Measurements from ENCODE around the gene MEF2A.

MEF2A gene

DNA sequence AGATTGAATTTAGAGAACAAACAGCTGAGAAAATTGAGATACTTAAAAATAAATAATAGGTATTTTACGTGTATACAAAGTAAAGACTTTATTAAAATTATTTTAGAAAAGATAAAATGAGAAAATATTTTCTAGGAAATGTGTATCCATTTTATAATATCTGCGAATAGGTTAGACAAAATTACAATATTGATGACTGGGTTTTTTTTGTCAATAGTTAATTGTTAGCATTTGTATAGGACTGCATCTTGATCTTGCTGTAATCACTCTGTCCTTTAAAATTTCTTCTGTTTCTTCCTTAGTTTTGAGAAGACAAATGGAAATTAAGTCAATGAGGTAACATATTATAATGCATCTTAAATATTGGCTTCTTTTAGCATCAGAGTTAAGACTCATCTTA lies 50.3 kb downstream of the MEF2A start:
- H3K27ac ChIP-seq, result no peak overlapping the region
- no peak for TF ChIP-seq Cebpa-rat (IDR thresholded peaks at IDR 0.05)
- H3K9ac ChIP-seq, result no peak overlapping the region
- H3K9me3 ChIP-seq, result peaks cover 55% of the 10 kb centered on the region
- H3K4me3 ChIP-seq, result no peak overlapping the region
- H3K27me3 ChIP-seq, result no peaks in the 10 kb centered on the region
- peaks cover 75% of the 10 kb centered on the region for H3K36me3 ChIP-seq
- H4K20me1 ChIP-seq, result peaks cover 100% of the 10 kb centered on the region
- H3K4me1 ChIP-seq, result no peaks in the 10 kb centered on the region
- H3K4me2 ChIP-seq, result no peak overlapping the region

DNA sequence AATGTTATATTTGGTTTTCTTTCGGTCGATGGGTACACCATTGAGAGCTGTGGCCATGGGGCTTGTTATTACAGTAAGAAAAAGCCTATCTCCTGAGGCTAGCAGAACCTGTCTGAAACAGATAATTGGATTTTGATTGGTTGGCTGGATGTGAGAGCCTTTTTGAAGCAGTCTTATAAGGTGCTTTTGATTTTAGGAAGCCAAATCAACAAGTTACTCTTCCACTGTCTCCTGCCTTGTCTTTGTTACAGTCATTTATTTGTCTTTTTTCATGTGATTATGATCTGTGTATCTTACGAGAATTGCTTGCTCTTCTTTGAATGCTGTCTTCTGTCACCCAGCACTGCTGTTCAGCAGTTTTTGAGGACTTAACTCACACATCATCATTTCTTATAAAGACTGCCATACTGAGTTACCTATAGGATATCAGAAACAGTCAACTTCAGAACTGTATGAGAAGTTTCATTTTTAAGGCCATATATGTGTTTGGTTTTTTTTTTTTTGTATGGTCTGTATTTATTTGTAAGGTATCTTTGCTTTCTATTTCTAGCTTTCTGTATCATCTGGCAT lies 51.1 kb downstream of the MEF2A start:
- no peak for TF ChIP-seq Cebpa-rat (IDR thresholded peaks at IDR 0.05)
- Histone ChIP-seq H4K20me1 (peaks cover 94% of the 10 kb centered on the region), H3K9ac (no peak overlapping the region), H3K36me3 (peaks cover 75% of the 10 kb centered on the region), H3K27me3 (no peaks in the 10 kb centered on the region), H3K9me3 (peaks cover 56% of the 10 kb centered on the region), H3K4me2 (no peak overlapping the region), H3K4me3 (no peak overlapping the region), H3K27ac (no peak overlapping the region), H3K4me1 (no peaks in the 10 kb centered on the region)

DNA sequence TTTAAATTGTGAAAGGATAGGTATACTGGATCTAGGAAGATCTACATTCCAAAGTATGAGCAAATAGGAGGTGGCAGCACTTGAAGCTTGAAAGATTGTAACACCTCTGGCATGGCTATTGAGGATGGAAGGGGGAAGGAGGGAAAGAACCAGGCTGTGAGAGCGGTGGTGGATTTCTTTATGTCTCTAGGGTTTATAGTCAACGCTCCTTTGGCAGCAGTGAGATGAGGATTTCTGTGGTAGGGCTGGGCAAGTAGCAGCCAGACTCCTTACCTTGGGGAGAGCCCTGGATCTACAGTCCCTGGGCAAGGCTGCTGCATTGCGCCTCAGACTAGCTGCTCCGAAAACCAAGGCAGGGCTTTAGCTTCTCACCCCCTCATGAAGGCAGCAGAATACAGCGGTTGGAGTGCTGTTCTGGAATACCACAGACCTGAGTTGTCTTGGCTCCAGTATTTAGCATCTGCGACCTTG lies 53.2 kb downstream of the MEF2A start:
- Histone ChIP-seq H3K9me3 (peaks cover 57% of the 10 kb centered on the region), H3K4me3 (no peak overlapping the region), H3K4me1 (no peaks in the 10 kb centered on the region), H4K20me1 (peaks cover 88% of the 10 kb centered on the region), H3K27me3 (no peaks in the 10 kb centered on the region), H3K9ac (no peak overlapping the region), H3K4me2 (no peak overlapping the region), H3K27ac (no peak overlapping the region), H3K36me3 (peaks cover 70% of the 10 kb centered on the region)
- no peak for TF ChIP-seq Cebpa-rat (IDR thresholded peaks at IDR 0.05)

DNA sequence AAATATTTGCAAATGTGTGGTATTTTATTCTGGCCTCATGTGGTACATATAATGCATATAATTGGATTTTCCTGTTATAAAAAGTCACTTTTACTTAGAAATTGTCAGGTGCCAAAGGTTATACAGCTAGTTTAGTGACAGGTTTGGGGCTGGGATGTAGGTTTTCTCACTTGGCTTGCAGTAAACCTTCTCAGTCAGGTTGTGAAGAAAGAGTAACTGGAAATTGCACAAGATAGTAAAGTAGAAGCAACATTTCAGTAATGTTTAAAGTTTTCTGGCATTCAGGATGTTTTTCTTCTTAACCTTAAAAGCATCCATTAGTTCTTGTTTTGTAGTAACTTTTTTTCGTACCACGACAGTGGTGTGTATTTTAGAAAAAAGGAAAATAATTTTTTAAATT lies 53.9 kb downstream of the MEF2A start:
- no peak overlapping the region for H3K4me3 ChIP-seq
- no peak overlapping the region for H3K27ac ChIP-seq
- no peak for TF ChIP-seq Cebpa-rat (IDR thresholded peaks at IDR 0.05)
- H3K9me3 ChIP-seq, result peaks cover 57% of the 10 kb centered on the region
- peaks cover 88% of the 10 kb centered on the region for H4K20me1 ChIP-seq
- no peaks in the 10 kb centered on the region for H3K4me1 ChIP-seq
- no peaks in the 10 kb centered on the region for H3K27me3 ChIP-seq
- H3K36me3 ChIP-seq, result peaks cover 71% of the 10 kb centered on the region
- H3K9ac ChIP-seq, result no peak overlapping the region
- no peak overlapping the region for H3K4me2 ChIP-seq

DNA sequence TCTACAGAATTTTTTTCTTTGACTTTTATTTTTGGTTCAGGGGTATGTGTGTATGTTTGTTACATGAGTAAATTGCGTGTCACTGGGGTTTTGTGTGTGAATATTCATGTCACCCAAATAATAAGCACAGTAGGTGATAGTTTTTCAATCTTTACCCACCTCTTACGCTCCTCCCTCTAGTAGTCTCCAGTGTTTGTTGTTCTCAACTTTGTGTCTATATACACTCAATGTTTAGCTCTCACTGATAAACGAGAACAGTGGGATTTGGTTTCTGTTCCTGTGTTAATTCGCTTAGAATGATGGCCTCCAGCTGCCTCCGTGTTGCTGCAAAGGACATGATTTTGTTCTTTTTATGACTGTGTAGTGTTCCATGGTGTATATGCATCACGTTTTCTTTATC lies 54.4 kb downstream of the MEF2A start:
- Histone ChIP-seq H4K20me1 (peaks cover 88% of the 10 kb centered on the region), H3K27ac (no peak overlapping the region), H3K4me3 (no peak overlapping the region), H3K9me3 (peaks cover 61% of the 10 kb centered on the region), H3K4me2 (no peak overlapping the region), H3K36me3 (peaks cover 71% of the 10 kb centered on the region), H3K4me1 (no peaks in the 10 kb centered on the region), H3K27me3 (no peaks in the 10 kb centered on the region), H3K9ac (no peak overlapping the region)
- TF ChIP-seq Cebpa-rat (IDR thresholded peaks at IDR 0.05), result no peak

DNA sequence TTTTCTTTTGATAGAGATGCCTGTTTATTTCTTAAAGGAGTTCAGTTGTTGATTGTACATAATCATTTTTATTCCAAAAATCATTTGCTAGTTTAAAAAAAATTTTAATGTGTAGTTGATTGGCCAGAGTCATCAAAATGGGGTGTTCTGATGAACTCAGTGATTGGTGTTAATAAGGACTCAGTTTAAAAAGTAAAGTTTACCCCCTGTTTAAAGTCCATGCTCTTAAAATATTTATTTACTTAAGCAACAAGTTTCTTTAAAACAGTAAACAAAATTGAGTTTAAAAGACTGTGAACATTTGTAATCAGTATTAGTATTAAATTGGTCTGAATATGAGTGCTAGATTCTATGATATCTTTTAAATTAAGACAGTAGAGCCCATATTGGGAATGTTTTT lies 56.0 kb downstream of the MEF2A start:
- H4K20me1 ChIP-seq, result peaks cover 86% of the 10 kb centered on the region
- no peaks in the 10 kb centered on the region for H3K27me3 ChIP-seq
- no peak for TF ChIP-seq Cebpa-rat (IDR thresholded peaks at IDR 0.05)
- no peak overlapping the region for H3K9ac ChIP-seq
- no peak overlapping the region for H3K4me2 ChIP-seq
- no peak overlapping the region for H3K27ac ChIP-seq
- H3K4me3 ChIP-seq, result no peak overlapping the region
- H3K9me3 ChIP-seq, result peaks cover 71% of the 10 kb centered on the region
- peaks cover 75% of the 10 kb centered on the region for H3K36me3 ChIP-seq
- no peaks in the 10 kb centered on the region for H3K4me1 ChIP-seq

DNA sequence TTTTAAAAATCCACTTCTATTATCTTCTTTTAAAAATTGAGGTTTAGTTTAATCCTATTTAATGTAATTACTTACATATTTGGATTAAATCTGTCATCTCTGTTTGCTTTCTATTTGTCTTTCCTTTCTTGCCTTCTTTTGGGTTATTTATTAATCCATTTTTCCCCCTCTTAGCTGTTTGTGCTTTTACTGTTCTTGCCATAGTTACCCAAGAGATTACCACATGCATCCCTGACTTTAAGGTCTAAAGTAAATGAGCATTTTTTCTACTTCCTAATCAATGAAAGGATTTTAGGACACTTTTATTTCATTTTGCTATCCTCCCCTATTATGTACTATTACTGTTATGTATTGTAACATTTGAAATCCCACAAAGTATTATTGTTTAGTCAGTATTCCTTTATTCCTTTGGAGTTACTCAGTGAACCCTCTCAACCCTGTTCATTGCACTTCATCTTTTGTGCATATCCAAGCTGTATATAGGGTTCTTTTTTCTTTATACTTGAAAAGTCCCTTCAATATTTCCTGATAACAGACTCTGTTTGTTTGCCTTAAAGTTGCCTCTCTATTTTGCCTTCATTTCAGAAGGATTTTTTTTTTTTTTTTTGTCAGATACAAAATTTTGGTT lies 62.7 kb downstream of the MEF2A start:
- Histone ChIP-seq H3K4me2 (no peak overlapping the region), H3K4me1 (peaks cover 37% of the 10 kb centered on the region), H3K4me3 (no peak overlapping the region), H3K9ac (no peak overlapping the region), H3K27me3 (no peaks in the 10 kb centered on the region), H3K9me3 (peaks cover 68% of the 10 kb centered on the region), H3K27ac (no peak overlapping the region), H4K20me1 (peaks cover 88% of the 10 kb centered on the region), H3K36me3 (peaks cover 70% of the 10 kb centered on the region)
- no peak for TF ChIP-seq Cebpa-rat (IDR thresholded peaks at IDR 0.05)

DNA sequence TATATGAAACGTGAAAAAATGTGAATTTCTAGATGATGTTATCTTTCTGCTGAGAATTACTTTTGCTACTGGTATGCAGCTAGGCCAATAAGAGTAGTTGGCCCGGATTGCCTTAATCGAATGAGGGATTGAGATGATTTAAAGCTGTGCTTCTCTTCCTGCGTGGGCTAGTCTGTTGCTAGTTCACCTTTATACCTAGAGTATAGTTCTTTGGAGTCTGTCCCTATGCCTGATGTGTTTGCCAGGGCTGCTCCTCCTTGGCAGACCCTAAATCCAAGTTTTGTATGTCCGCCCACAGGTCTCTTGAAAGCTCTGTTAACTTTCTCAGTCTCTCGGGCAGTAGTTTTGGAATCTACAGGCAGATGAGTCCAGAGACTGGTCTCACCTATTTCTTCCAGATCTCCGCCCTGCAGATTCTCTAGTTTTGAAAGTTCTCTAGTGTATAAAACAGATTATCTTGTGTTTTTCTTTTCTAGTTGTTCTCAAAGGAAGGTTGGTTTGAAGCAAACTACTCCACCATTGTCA lies 64.9 kb downstream of the MEF2A start:
- no peaks in the 10 kb centered on the region for H3K27me3 ChIP-seq
- peak overlapping the region; percentile 58 for H3K4me2 ChIP-seq
- H4K20me1 ChIP-seq, result peaks cover 66% of the 10 kb centered on the region
- H3K36me3 ChIP-seq, result peaks cover 70% of the 10 kb centered on the region
- no peak for TF ChIP-seq Cebpa-rat (IDR thresholded peaks at IDR 0.05)
- H3K4me1 ChIP-seq, result peaks cover 37% of the 10 kb centered on the region
- no peak overlapping the region for H3K4me3 ChIP-seq
- peak overlapping the region; percentile 36; the same call in 1 of the 2 replicates for H3K9ac ChIP-seq
- peak overlapping the region; percentile 50 for H3K27ac ChIP-seq
- H3K9me3 ChIP-seq, result peaks cover 69% of the 10 kb centered on the region

DNA sequence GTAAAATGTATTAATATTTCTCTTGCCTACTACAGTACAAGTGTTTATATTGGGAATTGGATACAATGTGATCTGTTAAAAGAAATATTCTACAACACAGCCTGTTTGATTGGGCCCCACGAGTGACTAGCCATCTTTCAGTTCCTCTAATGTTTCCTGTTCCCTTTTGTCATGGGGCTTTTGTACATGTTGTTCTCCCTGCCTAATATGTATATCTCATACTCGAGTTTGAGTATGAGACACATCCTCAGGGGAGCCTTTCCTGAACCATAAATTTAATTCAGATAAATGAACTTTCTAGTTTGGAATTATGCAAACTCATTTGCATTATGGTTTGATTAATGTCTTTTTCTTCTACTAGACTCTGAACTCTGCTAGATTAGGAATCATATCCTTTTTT lies 65.5 kb downstream of the MEF2A start:
- Histone ChIP-seq H3K9ac (no peak overlapping the region), H3K36me3 (peaks cover 70% of the 10 kb centered on the region), H4K20me1 (peaks cover 60% of the 10 kb centered on the region), H3K4me1 (peaks cover 37% of the 10 kb centered on the region), H3K4me3 (no peak overlapping the region), H3K27me3 (no peaks in the 10 kb centered on the region), H3K27ac (peak overlapping the region; percentile 50), H3K9me3 (peaks cover 69% of the 10 kb centered on the region), H3K4me2 (peak overlapping the region; percentile 58)
- no peak for TF ChIP-seq Cebpa-rat (IDR thresholded peaks at IDR 0.05)

DNA sequence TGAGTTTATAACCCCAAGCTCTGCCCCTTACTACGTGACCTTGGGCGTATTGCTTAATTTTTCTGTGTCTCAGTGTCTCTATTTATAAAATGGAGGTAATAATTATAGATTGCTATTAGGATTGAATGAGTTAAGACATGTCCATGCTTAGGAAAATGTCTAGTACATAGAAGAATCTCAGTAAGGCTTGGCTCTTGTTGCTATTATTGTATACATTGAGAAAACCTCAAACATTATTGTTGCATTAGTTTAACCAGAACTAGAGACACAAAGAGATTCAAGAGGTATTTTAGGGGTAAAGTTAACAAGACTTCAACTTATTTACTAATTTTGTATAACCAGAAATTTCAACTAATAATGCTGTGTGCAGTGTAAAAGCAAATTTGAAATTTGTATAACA lies 66.7 kb downstream of the MEF2A start:
- Histone ChIP-seq H3K4me1 (peaks cover 37% of the 10 kb centered on the region), H3K4me3 (no peak overlapping the region), H3K36me3 (peaks cover 68% of the 10 kb centered on the region), H3K27me3 (no peaks in the 10 kb centered on the region), H3K9me3 (peaks cover 70% of the 10 kb centered on the region), H3K9ac (no peak overlapping the region), H3K27ac (no peak overlapping the region), H4K20me1 (peaks cover 53% of the 10 kb centered on the region), H3K4me2 (0 out of 2 replicates have a peak overlapping the region, but pooled peaks have one; percentile 58)
- no peak for TF ChIP-seq Cebpa-rat (IDR thresholded peaks at IDR 0.05)

Measured in BLaER1 (cell line).